ENCODE results near the gene RIT1. TPM values are rescaled to one million over a fixed set of nuclear protein-coding genes. Genes with fewer than 3 reads are reported as not detected.

Gene RIT1
- total and polyA plus RNA-seq, 2 donors (not counting 3 experiments of a cell fraction or from before 2014, with no cell fraction given): 46.4 to 65.5 TPM

GRCh38 chr1:155856975-155857930 is 53.9 kb downstream of the RIT1 start, which contains the start of gene GON4L:
Gene GON4L (minus strand): TSS chr1:155857214. CDS start chr1:155853780, 3,434 bp downstream.
- DNase-seq (ENCODE audit: low read depth, low spot score): peak; percentile 95
- peaks cover 8 to 12% of the 10 kb centered on the region in 2 experiments for H3K36me3 ChIP-seq (ENCODE audit: control insufficient read depth in 2 of 2, extremely low read depth in 1 of 2, insufficient read depth in 2 of 2, low read length in 2 of 2)
- peak within 1 kb of the TSS; percentile 28 for H3K27ac ChIP-seq (ENCODE audit: insufficient read depth, low read depth, low read length)
- H3K4me3 ChIP-seq (replicated peaks in 1 of 3; ENCODE audit: insufficient read depth in 1 of 3, low read depth in 1 of 3, low read length in 3 of 3): peak within 1 kb of the TSS; percentile 0 to 93 (median 71)
- no TSS peak for BruUV-seq (replicated peaks)
- POLR2A ChIA-PET: interaction anchor here (1.6 kb wide), 1 partner anchor 36 kb away, joined by 5 read pairs; no protein-coding TSS in a partner anchor
- H3K79me2 ChIP-seq (ENCODE audit: control insufficient read depth, insufficient read depth, low read length): peaks cover 30% of the 10 kb centered on the region
- FAIRE-seq: peak; percentile 94
- H4K20me1 ChIP-seq (replicated peaks; ENCODE audit: control insufficient read depth, extremely low read depth, insufficient read depth, low read length): no peaks in the 10 kb centered on the region
- CTCF ChIA-PET: interaction anchor here (1.0 to 1.4 kb wide), 6 partner anchors 9 to 132 kb away, joined by 3 to 7 read pairs (median 3); no protein-coding TSS in a partner anchor
- H3K9me1 ChIP-seq (replicated peaks; ENCODE audit: control insufficient read depth, extremely low read depth, insufficient read depth, low read length): no peaks in the 10 kb centered on the region
- peak within 1 kb of the TSS; percentile 61 for H3K9ac ChIP-seq (replicated peaks; ENCODE audit: extremely low read depth, insufficient read depth, low read length)
- no peaks in the 10 kb centered on the region for H3K27me3 ChIP-seq (ENCODE audit: control insufficient read depth in 2 of 2, insufficient read depth in 2 of 2, low read length in 2 of 2)
- dilution Hi-C loops (cut with MboI; ENCODE audit: extremely low pct_ligation_motif_present, low sequenced_read_pairs) (no loop called here), intact Hi-C loops (cut with micrococcal nuclease) (loop anchor here (1.0 to 10.0 kb wide), 2 partner anchors 112 to 172 kb away; partner anchors contain the start of genes DAP3 and YY1AP1)
- TF ChIP-seq POLR2AphosphoS5 (IDR thresholded peaks at IDR 0.05; ENCODE audit: insufficient read depth, low read depth, low read length) (peak; percentile 84), CTCF (IDR thresholded peaks at IDR 0.05; ENCODE audit: extremely low read depth in 1 of 2, insufficient read depth in 1 of 2, low read depth in 1 of 2, low read length in 2 of 2) (no peak), MAX (IDR thresholded peaks at IDR 0.05; ENCODE audit: insufficient read depth, insufficient read length) (no peak), JUN (IDR thresholded peaks at IDR 0.05; ENCODE audit: borderline replicate concordance, insufficient read depth, insufficient read length, low read depth) (peak; percentile 33), POLR2A (IDR thresholded peaks at IDR 0.05; ENCODE audit: low read depth, low read length) (peak; percentile 88), MYC (IDR thresholded peaks at IDR 0.05; ENCODE audit: low read depth, low read length) (no peak), EZH2 (IDR thresholded peaks at IDR 0.05; ENCODE audit: borderline replicate concordance, low read depth, low read length, severe bottlenecking) (no peak), FOS (IDR thresholded peaks at IDR 0.05; ENCODE audit: borderline replicate concordance, insufficient read depth, low read length) (peak; percentile 29)
- peak within 1 kb of the TSS; percentile 77 for H3K4me2 ChIP-seq (ENCODE audit: insufficient read depth, low read length)
- no peaks in the 10 kb centered on the region for H3K9me3 ChIP-seq (replicated peaks; ENCODE audit: control insufficient read depth, insufficient read depth, low read length)
- H3K4me1 ChIP-seq (ENCODE audit: control insufficient read depth, extremely low read depth, insufficient read depth, low read length): peaks cover 21% of the 10 kb centered on the region
- peak within 1 kb of the TSS; percentile 25 for H2AFZ ChIP-seq (ENCODE audit: low read depth, low read length)
